K562 (cell line): ENCODE results near the gene SCRN1. TPM values are rescaled to one million over a fixed set of nuclear protein-coding genes. Genes with fewer than 3 reads are reported as not detected.

Experiments used
- ARID1B ChIP-seq: fragments of 450-650 bp; IDR thresholded peaks from 2 replicates; pipeline ENCODE4 v1.6.1; 2016; ENCODE audit warnings: antibody characterized with exemption, mild to moderate bottlenecking, inconsistent platforms
- ARID2 ChIP-seq: fragments of 450-650 bp; IDR thresholded peaks from 2 replicates; pipeline ENCODE4 v1.6.1; 2017; ENCODE audit warnings: antibody characterized with exemption, mild to moderate bottlenecking
- BHLHE40 ChIP-seq: IDR thresholded peaks from 2 replicates; pipeline ENCODE4 v1.6.1; 2011; ENCODE audit warnings: low read length, improper control_type of control experiment
- BMI1 ChIP-seq: fragments of 150-350 bp; IDR thresholded peaks from 2 replicates; pipeline ENCODE4 v1.6.1; 2014; ENCODE audit warnings: low read length
- CBFA2T2 ChIP-seq: fragments of 450-650 bp; conservative IDR thresholded peaks from 2 replicates; pipeline ENCODE4 v1.6.1; 2017; ENCODE audit warnings: mild to moderate bottlenecking
- CBFA2T3 ChIP-seq: fragments of 450-650 bp; IDR thresholded peaks from 2 replicates; pipeline ENCODE4 v1.6.1; 2017
- DPF2 ChIP-seq: fragments of 450-650 bp; IDR thresholded peaks from 2 replicates; pipeline ENCODE4 v1.6.1; 2016
- ETS2 ChIP-seq: IDR thresholded peaks from 2 replicates; pipeline ENCODE4 v1.6.1; 2016; ENCODE audit warnings: borderline replicate concordance, missing genetic modification characterization, mild to moderate bottlenecking, moderate library complexity, missing compliant biosample characterization; ENCODE audit not compliant: poor library complexity, severe bottlenecking
- HEY1 ChIP-seq: fragments of 250-450 bp; sonication (Bioruptor Pico); IDR thresholded peaks from 2 replicates; pipeline ENCODE4 v1.5.0; 2020; ENCODE audit warnings: mild to moderate bottlenecking, moderate library complexity, borderline replicate concordance
- HSF4 ChIP-seq: fragments of 250-450 bp; sonication (Bioruptor Pico); IDR thresholded peaks from 2 replicates; pipeline ENCODE4 v2.1.2; 2022; ENCODE audit warnings: mild to moderate bottlenecking, moderate library complexity, borderline replicate concordance
- L3MBTL2 ChIP-seq: fragments of 450-650 bp; IDR thresholded peaks from 2 replicates; pipeline ENCODE4 v1.6.1; 2016; ENCODE audit warnings: mild to moderate bottlenecking, moderate library complexity
- MAZ ChIP-seq, 2 experiments: fragments of 450-650 bp in 1 of 2; sonication (generic) in 1 of 2; formaldehyde crosslinking; IDR thresholded peaks in 1 of 2; conservative IDR thresholded peaks in 1 of 2; 2 replicates each; pipeline versions ENCODE4 v1.4.0 to v1.5.0; 2020; ENCODE audit warnings: mild to moderate bottlenecking in 1 of 2, missing genetic modification reagents in 1 of 2
- MTA2 ChIP-seq: fragments of 450-650 bp; IDR thresholded peaks from 2 replicates; pipeline ENCODE4 v1.6.1; 2016; ENCODE audit warnings: low read depth
- NR3C1 ChIP-seq: sonication (generic); formaldehyde crosslinking; IDR thresholded peaks from 2 replicates; pipeline ENCODE4 v1.8.1; 2022; ENCODE audit warnings: missing genetic modification reagents
- POLR2AphosphoS5 ChIP-seq: IDR thresholded peaks from 2 replicates; pipeline ENCODE4 v1.6.1; 2011; ENCODE audit warnings: mild to moderate bottlenecking, low read depth, low read length, moderate library complexity; ENCODE audit not compliant: control insufficient read depth, insufficient read depth
- PRPF4 ChIP-seq: fragments of 200-400 bp; formaldehyde crosslinking; IDR thresholded peaks from one replicate; pipeline ENCODE4 v1.6.1; 2017; ENCODE audit warnings: low read length, low read depth, mild to moderate bottlenecking; ENCODE audit not compliant: insufficient read depth, poor library complexity, severe bottlenecking
- PTBP1 ChIP-seq: fragments of 200-400 bp; formaldehyde crosslinking; IDR thresholded peaks from 2 replicates; pipeline ENCODE4 v1.6.1; 2017; ENCODE audit warnings: low read depth, low read length
- SMARCB1 ChIP-seq: IDR thresholded peaks from 2 replicates; pipeline ENCODE4 v1.6.1; 2011; ENCODE audit warnings: improper control_type of control experiment, low read depth; ENCODE audit not compliant: insufficient read length
- STAT5A ChIP-seq: IDR thresholded peaks from 2 replicates; pipeline ENCODE4 v1.6.1; 2012; ENCODE audit warnings: low read length, inconsistent platforms, borderline replicate concordance
- TEAD4 ChIP-seq, 2 experiments: sonication (generic) in 1 of 2; formaldehyde crosslinking in 1 of 2; IDR thresholded peaks; 2 replicates each; pipeline versions ENCODE4 v1.6.1 to v1.8.0; 2012 to 2022; ENCODE audit warnings: borderline replicate concordance in 1 of 2, inconsistent platforms in 1 of 2, low read length in 1 of 2, mild to moderate bottlenecking in 1 of 2, missing genetic modification reagents in 1 of 2
- TRIM28 ChIP-seq: fragments of 450-650 bp; IDR thresholded peaks from 2 replicates; pipeline ENCODE4 v1.6.1; 2017
- U2AF1 ChIP-seq: fragments of 200-400 bp; formaldehyde crosslinking; optimal IDR thresholded peaks from 2 replicates; pipeline ENCODE3; 2017; ENCODE audit warnings: mild to moderate bottlenecking, low read depth, low read length, moderate library complexity
- ZC3H11A ChIP-seq: IDR thresholded peaks from 2 replicates; pipeline ENCODE4 v1.6.1; 2012; ENCODE audit warnings: low read depth, low read length, improper control_type of control experiment
- ZFP36 ChIP-seq: fragments of 150-350 bp; IDR thresholded peaks from 2 replicates; pipeline ENCODE4 v1.6.1; 2018; ENCODE audit warnings: low read length, low read depth; ENCODE audit not compliant: partially characterized antibody
- ZNF445 ChIP-seq: fragments of 250-450 bp; sonication (Bioruptor Pico); IDR thresholded peaks from 2 replicates; pipeline ENCODE4 v1.4.0; 2020; ENCODE audit warnings: low read depth, mild to moderate bottlenecking, moderate library complexity
- ZNF583 ChIP-seq: fragments of 250-450 bp; sonication (Bioruptor Pico); IDR thresholded peaks from 2 replicates; pipeline ENCODE4 v1.4.0; 2020
- polyA plus RNA-seq, 8 experiments: library from polyadenylated mRNA; depleted of rRNA in 4 of 8; stranded (reverse) in 5 of 8; unstranded in 3 of 8; fragments of >200 nt; fragmentation: Nextera tagmentation in 2 of 8; fragmentation: Illumina TruSeq in 1 of 8; extraction: Ambion mirVana in 2 of 8; extraction: Trizol in 1 of 8; gene quantifications; 2 replicates each; pipeline versions ENCODE4 v1.2.1 to v1.2.3, GENCODE V29; 2011 to 2014; ENCODE audit warnings: inconsistent platforms in 1 of 8, missing spikeins in 1 of 8
- total RNA-seq, 7 experiments: library from RNA; depleted of rRNA in 6 of 7; stranded (reverse); fragments of >200 nt in 6 of 7; fragmentation: Illumina TruSeq in 2 of 7; extraction: Trizol in 2 of 7; gene quantifications; 2 replicates each; pipeline versions ENCODE4 v1.2.1 to v1.2.3, GENCODE V29; 2011 to 2021; ENCODE audit warnings: low replicate concordance in 1 of 7
- TF ChIP-seq, protein P1 (sequence below), 2 experiments: IDR thresholded peaks in 1 of 2; conservative IDR thresholded peaks in 1 of 2; 2 replicates each; pipeline ENCODE4 v1.6.1; 2016; ENCODE audit warnings: low read depth in 2 of 2, mild to moderate bottlenecking in 1 of 2, missing compliant biosample characterization in 1 of 2, missing genetic modification characterization in 1 of 2, moderate library complexity in 1 of 2
- TF ChIP-seq, protein P2 (sequence below): sonication (generic); formaldehyde crosslinking; IDR thresholded peaks from 2 replicates; pipeline ENCODE4 v1.8.0; 2023; ENCODE audit warnings: mild to moderate bottlenecking, missing genetic modification reagents

Gene SCRN1
- total and polyA plus RNA-seq, 9 of the 15 experiments (the other 6 are each of a cell fraction or from before 2014, with no cell fraction given): 0.13 to 1.4 (median 0.20) TPM

DNA sequence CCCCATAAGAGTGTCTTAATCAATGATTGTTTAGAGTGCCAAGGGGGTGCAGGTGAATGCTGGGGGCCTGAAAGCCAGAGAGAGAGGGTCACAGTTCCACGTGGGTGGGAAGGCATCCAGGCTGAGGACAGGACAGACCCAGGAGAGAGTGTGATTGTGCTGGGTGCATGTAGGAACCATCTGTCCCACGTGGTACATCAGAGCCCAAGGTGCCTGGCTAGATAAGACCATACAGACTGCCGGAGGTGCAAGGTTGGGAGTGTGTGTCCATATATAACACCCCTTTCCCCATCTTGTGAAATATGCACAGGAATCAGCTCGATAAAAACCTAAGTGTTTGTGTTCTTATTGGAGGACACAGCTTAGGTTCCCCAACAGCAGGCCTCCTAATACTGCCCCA lies 97.8 kb downstream of the SCRN1 start (continued):
- TF ChIP-seq U2AF1 (no peak), ZFP36 (no peak), DPF2 (peak; percentile 36; the same call in 1 of the 2 replicates), HEY1 (CRISPR knock-in tag) (no peak), HSF4 (CRISPR knock-in tag) (no peak), ZNF583 (no peak), PTBP1 (no peak), MTA2 (peak; percentile 28; the same call in 1 of the 2 replicates), NR3C1 (no peak), CBFA2T3 (peak; percentile 91), L3MBTL2 (peak; percentile 41; the same call in 1 of the 2 replicates), BHLHE40 (no peak), TRIM28 (peak; percentile 70), ETS2 (tag) (no peak), POLR2AphosphoS5 (peak; percentile 50; the same call in 1 of the 2 replicates), ARID2 (no peak), TEAD4 (IDR thresholded peaks at IDR 0.05; ENCODE audit: low read length) (peak; percentile 71), TEAD4 (CRISPR knock-in tag; IDR thresholded peaks at IDR 0.05; ENCODE audit: borderline replicate concordance) (no peak), CBFA2T2 (peak; percentile 84), STAT5A (0 out of 2 replicates have a peak, but pooled peaks have one; percentile 13), SMARCB1 (no peak), BMI1 (no peak), ZNF445 (CRISPR knock-in tag) (no peak), ZC3H11A (no peak), ARID1B (peak; percentile 75), MAZ (CRISPR knock-in tag; conservative IDR thresholded peaks at IDR 0.05 in 1 of 2, IDR thresholded peaks at IDR 0.05 in 1 of 2) (no peak), PRPF4 (no peak)
- TF ChIP-seq, protein P1, sequence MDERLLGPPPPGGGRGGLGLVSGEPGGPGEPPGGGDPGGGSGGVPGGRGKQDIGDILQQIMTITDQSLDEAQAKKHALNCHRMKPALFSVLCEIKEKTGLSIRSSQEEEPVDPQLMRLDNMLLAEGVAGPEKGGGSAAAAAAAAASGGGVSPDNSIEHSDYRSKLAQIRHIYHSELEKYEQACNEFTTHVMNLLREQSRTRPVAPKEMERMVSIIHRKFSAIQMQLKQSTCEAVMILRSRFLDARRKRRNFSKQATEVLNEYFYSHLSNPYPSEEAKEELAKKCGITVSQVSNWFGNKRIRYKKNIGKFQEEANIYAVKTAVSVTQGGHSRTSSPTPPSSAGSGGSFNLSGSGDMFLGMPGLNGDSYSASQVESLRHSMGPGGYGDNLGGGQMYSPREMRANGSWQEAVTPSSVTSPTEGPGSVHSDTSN (CRISPR knock-in tag; IDR thresholded peaks at IDR 0.05; ENCODE audit: low read depth): no peak
- TF ChIP-seq, protein P1 (tag; conservative IDR thresholded peaks at IDR 0.05; ENCODE audit: low read depth): no peak
- TF ChIP-seq, protein P2, sequence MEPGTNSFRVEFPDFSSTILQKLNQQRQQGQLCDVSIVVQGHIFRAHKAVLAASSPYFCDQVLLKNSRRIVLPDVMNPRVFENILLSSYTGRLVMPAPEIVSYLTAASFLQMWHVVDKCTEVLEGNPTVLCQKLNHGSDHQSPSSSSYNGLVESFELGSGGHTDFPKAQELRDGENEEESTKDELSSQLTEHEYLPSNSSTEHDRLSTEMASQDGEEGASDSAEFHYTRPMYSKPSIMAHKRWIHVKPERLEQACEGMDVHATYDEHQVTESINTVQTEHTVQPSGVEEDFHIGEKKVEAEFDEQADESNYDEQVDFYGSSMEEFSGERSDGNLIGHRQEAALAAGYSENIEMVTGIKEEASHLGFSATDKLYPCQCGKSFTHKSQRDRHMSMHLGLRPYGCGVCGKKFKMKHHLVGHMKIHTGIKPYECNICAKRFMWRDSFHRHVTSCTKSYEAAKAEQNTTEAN (CRISPR knock-in tag): no peak
